ENCODE data around the gene MOCOS.
A peak's percentile ranks its signal among the peaks of the same experiment; 100 is the strongest.
"Not testable (repeated sequence)": the region's sequence is repeated elsewhere in the genome, so short reads cannot be mapped to it uniquely, and the experiment has no call there.

Gene MOCOS

GRCh38 chr18:36199691-36200295, 12.5 kb downstream of the MOCOS start:
- no peak overlapping the region for H3K4me3 ChIP-seq (ENCODE audit: low read length in 2 of 2)
- no peak overlapping the region for H3K9ac ChIP-seq (ENCODE audit: low read length in 2 of 2)
- H3K36me3 ChIP-seq (ENCODE audit: control insufficient read depth in 2 of 2, insufficient read depth in 2 of 2, low read length in 2 of 2), result no peaks in the 10 kb centered on the region
- H3K27me3 ChIP-seq (ENCODE audit: control insufficient read depth in 1 of 2, insufficient read depth in 2 of 2, low read length in 2 of 2), result no peaks in the 10 kb centered on the region
- no peaks in the 10 kb centered on the region for H3K9me3 ChIP-seq (ENCODE audit: control insufficient read depth in 2 of 2, low read length in 2 of 2)
- H3K4me1 ChIP-seq (ENCODE audit: control insufficient read depth, insufficient read depth, low read length), result peaks cover 2% of the 10 kb centered on the region
- H3K27ac ChIP-seq (ENCODE audit: low read length), result no peak overlapping the region

DNA sequence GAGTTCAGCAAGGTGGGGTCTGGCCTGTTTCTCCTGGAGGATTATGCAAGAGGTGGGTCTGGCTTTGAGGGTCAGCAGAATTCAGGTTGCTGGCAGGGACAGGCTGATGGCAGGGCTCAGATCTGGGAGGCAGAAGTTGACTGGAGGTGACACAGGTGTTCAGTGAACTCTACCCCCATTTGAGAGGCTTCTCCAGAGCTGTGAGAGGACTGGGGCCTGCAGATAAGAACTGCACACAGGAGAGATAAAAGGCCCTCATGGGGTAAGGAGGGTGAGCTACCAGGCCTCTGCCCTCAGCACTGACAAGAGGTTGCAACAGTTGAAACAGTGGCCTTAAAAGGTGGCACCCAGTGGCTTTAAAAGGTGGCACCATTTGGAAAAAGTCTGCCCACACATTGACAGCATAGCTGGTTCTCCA, 13.1 kb downstream of the MOCOS start:
- Histone ChIP-seq H3K27ac (ENCODE audit: low read length) (no peak overlapping the region), H3K4me1 (ENCODE audit: control insufficient read depth, insufficient read depth, low read length) (peaks cover 2% of the 10 kb centered on the region), H3K9ac (ENCODE audit: low read length in 2 of 2) (no peak overlapping the region), H3K36me3 (ENCODE audit: control insufficient read depth in 2 of 2, insufficient read depth in 2 of 2, low read length in 2 of 2) (no peaks in the 10 kb centered on the region), H3K4me3 (ENCODE audit: low read length in 2 of 2) (no peak overlapping the region), H3K9me3 (ENCODE audit: control insufficient read depth in 2 of 2, low read length in 2 of 2) (no peaks in the 10 kb centered on the region), H3K27me3 (ENCODE audit: control insufficient read depth in 1 of 2, insufficient read depth in 2 of 2, low read length in 2 of 2) (no peaks in the 10 kb centered on the region)

- Histone ChIP-seq H3K9me3 (ENCODE audit: control insufficient read depth in 2 of 2, low read length in 2 of 2) (no peaks in the 10 kb centered on the region), H3K27me3 (ENCODE audit: control insufficient read depth in 1 of 2, insufficient read depth in 2 of 2, low read length in 2 of 2) (no peaks in the 10 kb centered on the region), H3K27ac (ENCODE audit: low read length) (no peak overlapping the region), H3K9ac (ENCODE audit: low read length in 2 of 2) (no peak overlapping the region), H3K36me3 (ENCODE audit: control insufficient read depth in 2 of 2, insufficient read depth in 2 of 2, low read length in 2 of 2) (no peaks in the 10 kb centered on the region), H3K4me3 (ENCODE audit: low read length in 2 of 2) (no peak overlapping the region), H3K4me1 (ENCODE audit: control insufficient read depth, insufficient read depth, low read length) (no peaks in the 10 kb centered on the region)
These were observed 14.5 kb downstream of the MOCOS start for GRCh38 chr18:36201765-36202164.

GRCh38 chr18:36203360-36203895, 16.1 kb downstream of the MOCOS start:
- Histone ChIP-seq H3K4me1 (ENCODE audit: control insufficient read depth, insufficient read depth, low read length) (no peaks in the 10 kb centered on the region), H3K4me3 (ENCODE audit: low read length in 2 of 2) (no peak overlapping the region), H3K9ac (ENCODE audit: low read length in 2 of 2) (no peak overlapping the region), H3K36me3 (ENCODE audit: control insufficient read depth in 2 of 2, insufficient read depth in 2 of 2, low read length in 2 of 2) (no peaks in the 10 kb centered on the region), H3K27ac (ENCODE audit: low read length) (no peak overlapping the region), H3K27me3 (ENCODE audit: control insufficient read depth in 1 of 2, insufficient read depth in 2 of 2, low read length in 2 of 2) (no peaks in the 10 kb centered on the region), H3K9me3 (ENCODE audit: control insufficient read depth in 2 of 2, low read length in 2 of 2) (peaks cover 0 to 3% of the 10 kb centered on the region in 2 donors)

DNA sequence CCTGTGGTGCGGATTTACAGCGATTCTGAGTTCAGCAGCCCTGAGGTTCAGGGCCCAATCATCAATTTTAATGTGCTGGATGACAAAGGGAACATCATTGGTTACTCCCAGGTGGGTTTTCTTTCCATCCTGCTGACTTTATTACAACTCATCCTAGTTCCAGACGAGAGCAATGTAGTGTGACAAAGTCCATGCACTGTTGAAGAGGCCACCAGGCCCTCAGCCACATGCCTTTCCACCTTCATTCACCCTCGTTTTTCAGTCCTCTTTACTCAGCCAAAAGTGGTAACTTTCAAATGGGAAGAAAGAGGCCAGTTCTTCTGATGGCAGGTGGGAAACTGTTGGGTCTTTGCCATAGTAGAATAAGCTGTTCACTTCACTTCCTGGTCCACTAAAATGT, 17.9 kb downstream of the MOCOS start:
- H3K27ac ChIP-seq (ENCODE audit: low read length), result no peak overlapping the region
- H3K9ac ChIP-seq (ENCODE audit: low read length in 2 of 2), result no peak overlapping the region

GRCh38 chr18:36207303-36207702, 20.0 kb downstream of the MOCOS start:
- Histone ChIP-seq H3K9me3 (ENCODE audit: control insufficient read depth in 2 of 2, low read length in 2 of 2) (peaks cover 0 to 3% of the 10 kb centered on the region in 2 donors), H3K36me3 (ENCODE audit: control insufficient read depth in 2 of 2, insufficient read depth in 2 of 2, low read length in 2 of 2) (no peaks in the 10 kb centered on the region)

More for the DNA sequence above, 17.9 kb downstream of the MOCOS start:
- Histone ChIP-seq H3K36me3 (ENCODE audit: control insufficient read depth in 2 of 2, insufficient read depth in 2 of 2, low read length in 2 of 2) (no peaks in the 10 kb centered on the region), H3K9me3 (ENCODE audit: control insufficient read depth in 2 of 2, low read length in 2 of 2) (peaks cover 0 to 3% of the 10 kb centered on the region in 2 donors), H3K4me3 (ENCODE audit: low read length in 2 of 2) (no peak overlapping the region), H3K4me1 (ENCODE audit: control insufficient read depth, insufficient read depth, low read length) (no peaks in the 10 kb centered on the region), H3K27me3 (ENCODE audit: control insufficient read depth in 1 of 2, insufficient read depth in 2 of 2, low read length in 2 of 2) (no peaks in the 10 kb centered on the region)

DNA sequence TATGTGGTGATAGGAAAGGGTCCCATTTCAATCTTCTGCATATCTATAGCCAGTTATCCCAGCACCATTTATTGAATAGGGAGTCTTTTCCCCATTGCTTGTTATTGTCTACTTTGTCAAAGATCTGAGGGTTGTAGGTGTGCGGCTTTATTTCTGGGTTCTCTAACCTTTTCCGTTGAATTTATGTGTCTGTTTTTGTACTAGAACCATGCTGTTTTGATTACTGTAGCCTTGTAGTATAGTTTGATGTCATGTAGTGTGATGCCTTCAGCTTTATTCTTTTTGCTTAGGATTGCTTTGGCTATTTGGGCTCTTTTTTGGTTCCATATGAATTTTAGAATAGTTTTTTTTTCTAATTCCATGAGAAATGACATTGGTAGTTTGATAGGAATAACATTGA, 20.7 kb downstream of the MOCOS start:
- H3K4me3 ChIP-seq (ENCODE audit: low read length in 2 of 2); H3K9me3 ChIP-seq (ENCODE audit: control insufficient read depth in 2 of 2, low read length in 2 of 2); H3K9ac ChIP-seq (ENCODE audit: low read length in 2 of 2); H3K27ac ChIP-seq (ENCODE audit: low read length); H3K4me1 ChIP-seq (ENCODE audit: control insufficient read depth, insufficient read depth, low read length); H3K27me3 ChIP-seq (ENCODE audit: control insufficient read depth in 1 of 2, insufficient read depth in 2 of 2, low read length in 2 of 2); H3K36me3 ChIP-seq (ENCODE audit: control insufficient read depth in 2 of 2, insufficient read depth in 2 of 2, low read length in 2 of 2): not testable (repeated sequence)

More at GRCh38 chr18:36207303-36207702, 20.0 kb downstream of the MOCOS start:
- no peak overlapping the region for H3K4me3 ChIP-seq (ENCODE audit: low read length in 2 of 2)
- no peaks in the 10 kb centered on the region for H3K27me3 ChIP-seq (ENCODE audit: control insufficient read depth in 1 of 2, insufficient read depth in 2 of 2, low read length in 2 of 2)
- no peak overlapping the region for H3K27ac ChIP-seq (ENCODE audit: low read length)
- peaks cover 5% of the 10 kb centered on the region for H3K4me1 ChIP-seq (ENCODE audit: control insufficient read depth, insufficient read depth, low read length)
- H3K9ac ChIP-seq (ENCODE audit: low read length in 2 of 2), result no peak overlapping the region

GRCh38 chr18:36211612-36212065, 24.3 kb downstream of the MOCOS start:
- Histone ChIP-seq H3K27ac (ENCODE audit: low read length) (no peak overlapping the region), H3K36me3 (ENCODE audit: control insufficient read depth in 2 of 2, insufficient read depth in 2 of 2, low read length in 2 of 2) (no peaks in the 10 kb centered on the region), H3K27me3 (ENCODE audit: control insufficient read depth in 1 of 2, insufficient read depth in 2 of 2, low read length in 2 of 2) (no peaks in the 10 kb centered on the region), H3K4me1 (ENCODE audit: control insufficient read depth, insufficient read depth, low read length) (peaks cover 5% of the 10 kb centered on the region), H3K9me3 (ENCODE audit: control insufficient read depth in 2 of 2, low read length in 2 of 2) (peaks cover 0 to 3% of the 10 kb centered on the region in 2 donors), H3K4me3 (ENCODE audit: low read length in 2 of 2) (no peak overlapping the region), H3K9ac (ENCODE audit: low read length in 2 of 2) (no peak overlapping the region)

DNA sequence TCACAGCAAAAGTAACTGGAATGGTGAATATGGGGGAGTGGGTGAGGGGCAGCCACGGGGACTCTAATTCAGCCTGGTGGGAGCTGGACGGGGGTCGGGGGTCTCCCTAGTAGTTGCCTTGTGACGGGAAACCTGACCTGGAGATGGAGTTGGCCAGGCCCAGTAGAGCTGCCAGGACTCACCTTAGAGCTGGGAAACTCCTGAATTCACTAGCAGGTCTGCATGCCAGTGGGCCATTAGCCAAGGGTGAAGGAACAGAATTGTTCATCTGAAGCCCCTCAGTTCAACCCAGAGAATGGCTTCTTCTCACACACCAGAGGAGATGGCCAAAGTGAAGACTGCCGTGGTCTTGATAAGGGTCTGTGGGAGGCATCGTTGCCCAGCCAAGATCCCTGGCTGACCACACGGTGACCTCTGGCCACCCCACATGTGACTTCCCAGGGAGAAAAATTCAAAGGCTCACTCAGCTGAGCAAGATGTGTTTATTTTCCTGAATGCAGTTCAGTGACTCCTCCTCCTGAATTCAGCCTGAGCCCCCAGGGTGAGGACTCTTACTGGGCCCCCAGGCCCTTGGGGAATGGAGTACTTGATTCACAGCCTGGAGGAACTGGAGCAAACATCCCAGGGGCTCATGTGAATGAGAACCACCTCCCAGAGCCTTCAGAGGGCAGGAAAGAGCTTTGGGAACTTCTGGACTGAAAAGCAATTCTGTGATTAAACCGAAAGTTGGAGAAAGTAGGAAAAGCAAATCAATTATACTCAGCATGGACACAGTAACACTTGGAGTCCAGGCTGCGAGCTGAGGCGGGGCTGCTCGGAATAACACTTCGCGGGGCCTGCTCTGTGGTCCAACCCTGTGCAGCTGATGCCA, 25.2 kb downstream of the MOCOS start:
- peak overlapping the region in 1 of 2 donors; percentile 35 for H3K4me3 ChIP-seq (ENCODE audit: low read length in 2 of 2)
- H3K36me3 ChIP-seq (ENCODE audit: control insufficient read depth in 2 of 2, insufficient read depth in 2 of 2, low read length in 2 of 2), result no peaks in the 10 kb centered on the region
- H3K4me1 ChIP-seq (ENCODE audit: control insufficient read depth, insufficient read depth, low read length), result peaks cover 5% of the 10 kb centered on the region
- no peak overlapping the region for H3K27ac ChIP-seq (ENCODE audit: low read length)
- no peak overlapping the region for H3K9ac ChIP-seq (ENCODE audit: low read length in 2 of 2)
- no peaks in the 10 kb centered on the region for H3K27me3 ChIP-seq (ENCODE audit: control insufficient read depth in 1 of 2, insufficient read depth in 2 of 2, low read length in 2 of 2)
- H3K9me3 ChIP-seq (ENCODE audit: control insufficient read depth in 2 of 2, low read length in 2 of 2), result peaks cover 0 to 3% of the 10 kb centered on the region in 2 donors

DNA sequence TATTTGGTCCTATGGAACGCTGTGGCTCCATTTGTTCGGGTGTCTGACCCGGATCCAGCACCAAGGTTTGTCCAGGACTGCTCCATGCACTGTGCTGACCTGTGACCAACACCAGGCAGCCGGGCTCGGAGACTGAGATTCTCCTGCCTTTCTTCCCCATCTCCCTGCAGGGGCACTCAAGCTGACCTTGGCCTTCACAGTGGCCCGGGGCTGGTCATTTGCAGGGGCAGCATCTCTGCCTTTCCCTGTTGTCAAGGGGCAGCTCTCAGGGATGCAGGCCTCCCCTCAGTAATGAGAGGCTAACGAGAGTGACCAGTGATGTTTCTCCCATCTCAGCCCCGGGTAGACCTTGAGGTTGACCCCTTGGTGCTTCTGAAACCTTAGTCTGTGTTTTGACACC, 27.5 kb downstream of the MOCOS start:
- Histone ChIP-seq H3K27me3 (ENCODE audit: control insufficient read depth in 1 of 2, insufficient read depth in 2 of 2, low read length in 2 of 2) (no peaks in the 10 kb centered on the region), H3K9ac (ENCODE audit: low read length in 2 of 2) (no peak overlapping the region), H3K4me3 (ENCODE audit: low read length in 2 of 2) (no peak overlapping the region), H3K4me1 (ENCODE audit: control insufficient read depth, insufficient read depth, low read length) (peaks cover 5% of the 10 kb centered on the region), H3K9me3 (ENCODE audit: control insufficient read depth in 2 of 2, low read length in 2 of 2) (no peaks in the 10 kb centered on the region), H3K36me3 (ENCODE audit: control insufficient read depth in 2 of 2, insufficient read depth in 2 of 2, low read length in 2 of 2) (no peaks in the 10 kb centered on the region), H3K27ac (ENCODE audit: low read length) (no peak overlapping the region)

All from stomach smooth muscle (tissue), 2 donors.